ENCODE data around the gene ASCC3. TPM values are rescaled to one million over a fixed set of nuclear protein-coding genes. Genes with fewer than 3 reads are reported as not detected.

Gene ASCC3
- total and polyA plus RNA-seq, 2 of the 4 experiments (the other 2 are of a cell fraction): 25.8 to 104 TPM

- H4K8ac ChIP-seq (ENCODE audit: low read depth in 2 of 2, low read length in 2 of 2): no peak overlapping the region
- no peak overlapping the region for H2BK120ac ChIP-seq (ENCODE audit: low read depth, low read length)
- H3K4me2 ChIP-seq (ENCODE audit: low read depth, low read length): no peak overlapping the region
- H4K5ac ChIP-seq (ENCODE audit: low read depth, low read length): no peak overlapping the region
- H2BK20ac ChIP-seq (ENCODE audit: low read depth, low read length): no peak overlapping the region
- H3K4ac ChIP-seq (ENCODE audit: low read depth, low read length): no peak overlapping the region
- H3K79me1 ChIP-seq (ENCODE audit: low read depth in 1 of 2, low read length in 2 of 2): no peaks in the 10 kb centered on the region
- H3K18ac ChIP-seq (ENCODE audit: low read depth, low read length): no peak overlapping the region
- peaks cover 22% of the 10 kb centered on the region for H3K27me3 ChIP-seq (ENCODE audit: control insufficient read depth, insufficient read depth, low read length)
- H3K23ac ChIP-seq (ENCODE audit: low read depth, low read length): no peak overlapping the region
- H2BK15ac ChIP-seq (ENCODE audit: low read depth, low read length): no peak overlapping the region
- H3K9me3 ChIP-seq (ENCODE audit: control insufficient read depth, insufficient read depth, low read length): no peaks in the 10 kb centered on the region
- no TSS peak for BruUV-seq (replicated peaks)
- CTCF ChIA-PET: no interaction called here
- H2AFZ ChIP-seq (replicated peaks; ENCODE audit: low read length, poor library complexity): no peak overlapping the region
- H3K4me3 ChIP-seq (ENCODE audit: insufficient read depth, low read depth, low read length): no peak overlapping the region
- in situ Hi-C loops (cut with MboI; ENCODE audit: low sequenced_read_pairs): loop anchor here (5.0 to 25.0 kb wide), 3 partner anchors 362 to 622 kb away; no protein-coding TSS in a partner anchor
- intact Hi-C loops (cut with micrococcal nuclease): no loop called here
- DNase-seq: no peak
- no peak overlapping the region for H3K9ac ChIP-seq (ENCODE audit: low read depth, low read length)
- no peak overlapping the region for H2AK5ac ChIP-seq (ENCODE audit: low read depth, low read length)
- no peaks in the 10 kb centered on the region for H3K4me1 ChIP-seq (ENCODE audit: control insufficient read depth, insufficient read depth, low read length)
- no peak overlapping the region for H3K56ac ChIP-seq (ENCODE audit: extremely low read depth, insufficient read depth, low read length)
- no peaks in the 10 kb centered on the region for H4K20me1 ChIP-seq (ENCODE audit: insufficient read depth, low read length)
- H2AK9ac ChIP-seq (replicated peaks; ENCODE audit: low read depth, low read length, poor library complexity): no peak overlapping the region
- no CpG with 5 or more reads among the region's 5 CpGs for WGBS, 2 experiments (ENCODE audit: extremely low coverage in 2 of 2, insufficient read length in 1 of 2)
- no peaks in the 10 kb centered on the region for H3K36me3 ChIP-seq (ENCODE audit: control insufficient read depth, insufficient read depth, low read length)
- no peak overlapping the region for H3K14ac ChIP-seq (replicated peaks; ENCODE audit: low read depth, low read length)
- no peak overlapping the region for H2BK5ac ChIP-seq (ENCODE audit: low read depth, low read length, poor library complexity, severe bottlenecking)
- no peaks in the 10 kb centered on the region; the same call in 1 of the 2 replicates for H3K9me1 ChIP-seq (ENCODE audit: insufficient read depth, low read length)
- no peak overlapping the region for H4K91ac ChIP-seq (ENCODE audit: insufficient read depth, low read depth, low read length)
- POLR2A ChIA-PET (ENCODE audit: unreplicated experiment): no interaction called here
- no peak overlapping the region for H3K27ac ChIP-seq (ENCODE audit: insufficient read depth, low read length)
- TF ChIP-seq CTCF (conservative IDR thresholded peaks at IDR 0.05; ENCODE audit: low read depth, low read length): no peak
- dilution Hi-C loops (cut with HindIII; ENCODE audit: low sequenced_read_pairs, unreplicated experiment): no loop called here
- no peak for ATAC-seq (ENCODE audit: low read depth)
These were observed 396.7 kb downstream of the ASCC3 start for GRCh38 chr6:100484474-100484873.
